Neural progenitor cell (in vitro differentiated cells): Measurements from ENCODE around the gene TMPRSS13.

Source experiments
- CTCF ChIP-seq: fragments of 200-600 bp; sonication (generic); IDR thresholded peaks from 2 replicates; pipeline ENCODE4 v1.5.1; 2017; ENCODE audit warnings: antibody characterized with exemption, mild to moderate bottlenecking
- EZH2phosphoT487 ChIP-seq: fragments of 200-600 bp; sonication (generic); IDR thresholded peaks from 2 replicates; pipeline ENCODE4 v1.6.1; 2017; ENCODE audit warnings: antibody characterized with exemption

GRCh38 chr11:117871784-117872183 is 57.4 kb downstream of the TMPRSS13 start:
- TF ChIP-seq CTCF (no peak), EZH2phosphoT487 (no peak)
